Stimulated activated CD4-positive, alpha-beta T cell treated with anti-CD3 and anti-CD28 coated beads, Interleukin-2, amount 100 ng/mL, for 48 hours (primary cell): ENCODE data around the gene TP53AIP1.

Source experiments
- DNase-seq, 2 donors: peaks; one replicate each; pipeline ENCODE4 v3.0.0-alpha.2; 2020

The TP53AIP1 gene

GRCh38 chr11:128904656-128905344, 37.9 kb downstream of the TP53AIP1 start:
- no peak for DNase-seq

DNA sequence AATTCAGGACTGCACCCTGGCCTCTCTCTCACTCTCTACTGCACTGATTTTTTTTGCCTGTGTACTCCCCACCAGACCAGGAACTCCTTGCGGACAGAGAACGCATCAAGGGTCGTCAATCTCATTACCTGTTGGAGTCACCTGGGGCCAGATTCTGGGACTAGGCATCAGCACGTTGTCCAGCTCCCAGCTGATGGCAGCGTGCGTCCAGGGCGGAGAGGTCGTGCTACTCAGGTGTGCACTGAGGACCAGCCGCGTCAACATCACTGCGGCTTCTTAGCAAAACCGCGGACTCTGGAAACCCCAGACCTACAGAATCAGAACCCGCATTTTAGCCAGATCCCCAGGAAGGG, 38.4 kb downstream of the TP53AIP1 start:
- no peak for DNase-seq

DNA sequence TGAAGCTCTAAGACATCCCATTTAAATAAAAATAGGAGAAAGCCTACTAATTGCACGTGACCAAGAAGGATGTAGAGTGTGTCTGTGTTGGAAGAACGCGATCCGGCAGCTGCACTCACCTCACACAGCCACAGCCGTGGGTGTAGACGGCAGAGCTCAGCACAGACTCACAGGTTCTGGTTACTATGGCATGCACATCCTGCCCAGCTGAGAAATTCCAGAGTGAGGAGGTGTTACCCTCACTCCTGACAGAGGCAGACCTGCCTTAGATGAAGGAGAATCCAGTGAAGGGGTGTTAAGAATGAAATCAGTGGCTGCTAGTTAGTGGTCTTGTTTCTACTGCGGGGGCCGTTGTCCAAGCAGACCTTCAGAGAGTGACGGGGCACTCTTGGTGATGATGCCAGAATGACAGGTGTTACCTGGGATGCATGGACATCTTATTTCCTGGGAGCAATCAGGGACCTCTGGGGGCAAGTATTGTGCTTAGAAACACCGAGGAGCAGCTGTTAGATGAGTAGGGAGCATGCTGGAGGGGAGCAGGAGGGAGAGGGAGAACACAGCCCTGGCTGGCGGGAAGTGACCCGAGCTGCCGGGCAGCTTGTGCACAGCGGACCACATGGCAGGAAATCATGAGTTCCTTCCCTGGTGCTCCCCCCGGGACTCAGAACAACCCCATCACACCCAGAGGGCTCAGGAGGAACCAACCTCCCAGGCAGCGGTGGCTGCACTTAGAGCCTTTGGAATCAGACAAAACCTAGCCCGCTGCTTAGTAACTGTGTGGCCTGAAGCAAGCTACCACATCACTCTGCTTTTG, 39.2 kb downstream of the TP53AIP1 start:
- no peak for DNase-seq

DNA sequence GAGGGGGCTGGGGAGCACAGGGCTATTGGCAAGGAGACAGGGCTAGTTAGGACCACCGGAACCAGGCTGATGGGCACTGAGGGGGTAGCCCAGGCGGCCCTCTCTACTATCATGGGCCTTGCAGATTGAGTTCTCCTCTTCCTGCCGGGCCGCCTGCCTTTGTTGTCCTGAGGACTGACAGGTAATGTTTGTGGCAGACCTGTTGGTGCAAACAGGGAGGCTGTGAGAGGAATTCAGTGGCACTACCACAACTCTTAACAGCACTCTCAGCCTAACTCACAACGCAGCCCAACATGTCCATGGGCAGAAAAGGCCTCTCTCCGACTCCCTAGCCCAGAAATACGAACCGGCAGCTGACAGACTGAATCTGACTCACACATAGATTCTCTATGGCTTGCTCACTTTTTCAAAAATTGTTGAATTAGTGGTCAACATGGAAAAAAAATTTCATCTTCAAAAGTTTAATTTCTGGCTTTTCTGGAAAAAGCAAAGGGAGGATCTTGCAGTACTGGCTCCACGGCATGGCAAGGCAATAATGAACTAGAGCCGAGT, 40.1 kb downstream of the TP53AIP1 start:
- DNase-seq: no peak

DNA sequence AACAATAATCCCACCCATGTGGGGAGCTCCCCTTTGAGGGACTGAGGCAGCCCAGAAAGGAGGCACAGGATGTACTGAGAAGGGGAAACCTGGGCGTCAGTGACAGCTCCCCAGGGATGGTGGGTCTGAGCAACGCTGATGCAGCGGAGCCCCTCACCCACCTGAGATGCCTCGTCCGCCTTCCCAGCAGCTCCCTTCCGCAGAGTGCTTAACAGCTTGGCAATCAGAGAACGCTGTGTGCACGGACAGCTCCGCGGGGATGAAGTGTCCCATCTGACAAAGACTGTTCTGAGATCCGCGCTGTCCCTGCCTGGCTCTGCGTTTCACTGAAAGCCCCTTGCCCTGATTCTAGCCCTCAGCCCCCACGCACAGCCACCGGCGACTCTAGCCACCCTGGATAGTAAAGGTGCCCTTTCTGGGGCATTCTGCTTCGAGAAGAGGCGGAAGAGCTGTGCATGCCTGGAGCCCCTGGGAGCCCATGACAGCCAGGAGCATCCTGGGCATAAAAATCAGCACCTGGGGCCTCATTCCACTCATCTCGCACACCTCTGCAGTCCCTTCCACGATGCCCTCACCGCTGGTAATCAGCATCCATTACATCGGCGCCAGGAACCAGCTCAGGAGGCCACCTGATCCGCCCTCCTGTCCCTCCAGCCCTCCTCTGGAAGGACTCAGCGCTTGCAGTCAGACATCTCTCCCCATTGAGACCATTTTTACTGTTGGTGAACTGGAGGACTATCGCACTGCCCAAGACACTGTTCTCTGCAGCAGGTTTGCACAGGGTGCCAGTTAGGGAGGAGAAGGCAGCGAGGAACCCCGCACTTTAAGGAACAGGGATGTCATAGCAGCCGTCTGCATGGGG, 40.8 kb downstream of the TP53AIP1 start:
- no peak for DNase-seq

- DNase-seq: no peak
These were observed 42.2 kb downstream of the TP53AIP1 start for GRCh38 chr11:128900468-128900867.

- DNase-seq: no peak
These were observed 43.9 kb downstream of the TP53AIP1 start for GRCh38 chr11:128898580-128899344.

- no peak for DNase-seq
These were observed 44.8 kb downstream of the TP53AIP1 start for GRCh38 chr11:128897826-128898225.

DNA sequence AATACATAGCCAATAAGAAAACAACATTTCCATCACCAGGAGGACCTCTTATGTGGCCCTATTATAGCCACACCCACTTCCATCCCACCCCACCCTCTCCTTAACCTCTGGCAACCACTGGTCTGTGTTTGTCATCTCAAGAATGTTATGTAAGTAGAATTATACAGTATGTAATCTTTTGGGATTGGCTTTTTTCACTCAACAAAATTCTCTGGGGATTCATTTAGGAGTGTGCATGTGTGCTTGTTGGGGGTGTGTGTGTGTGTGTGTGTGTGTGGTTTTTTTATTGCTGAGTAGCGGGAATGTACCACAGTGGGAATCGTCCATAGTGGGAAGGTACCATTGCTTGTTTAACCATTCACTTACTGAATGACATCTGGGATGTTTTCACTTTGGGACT, 46.3 kb downstream of the TP53AIP1 start:
- DNase-seq: no peak

- no peak for DNase-seq
These were observed 47.1 kb downstream of the TP53AIP1 start for GRCh38 chr11:128895526-128895925.

DNA sequence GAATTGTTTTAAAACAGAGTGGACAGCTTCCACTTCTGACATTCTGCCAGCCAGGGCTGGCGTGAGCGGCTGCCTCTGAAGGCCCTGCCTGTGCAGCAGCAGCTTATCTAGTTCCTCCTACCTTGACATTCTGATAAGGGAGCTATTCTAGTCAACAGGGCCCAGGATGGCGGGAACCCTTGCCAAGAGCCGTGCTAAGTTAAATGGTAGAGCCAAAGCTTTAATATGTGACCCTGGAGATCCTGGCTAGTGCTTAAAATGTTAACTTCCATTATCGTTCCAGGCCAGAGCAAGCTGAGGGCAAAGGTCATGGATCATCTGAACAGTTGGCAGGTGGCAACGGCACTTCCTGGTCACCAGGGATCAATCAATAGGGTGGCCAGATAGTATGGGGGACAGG, 48.0 kb downstream of the TP53AIP1 start:
- no peak for DNase-seq

- DNase-seq: no peak
These were observed 48.4 kb downstream of the TP53AIP1 start for GRCh38 chr11:128894286-128894681.

DNA sequence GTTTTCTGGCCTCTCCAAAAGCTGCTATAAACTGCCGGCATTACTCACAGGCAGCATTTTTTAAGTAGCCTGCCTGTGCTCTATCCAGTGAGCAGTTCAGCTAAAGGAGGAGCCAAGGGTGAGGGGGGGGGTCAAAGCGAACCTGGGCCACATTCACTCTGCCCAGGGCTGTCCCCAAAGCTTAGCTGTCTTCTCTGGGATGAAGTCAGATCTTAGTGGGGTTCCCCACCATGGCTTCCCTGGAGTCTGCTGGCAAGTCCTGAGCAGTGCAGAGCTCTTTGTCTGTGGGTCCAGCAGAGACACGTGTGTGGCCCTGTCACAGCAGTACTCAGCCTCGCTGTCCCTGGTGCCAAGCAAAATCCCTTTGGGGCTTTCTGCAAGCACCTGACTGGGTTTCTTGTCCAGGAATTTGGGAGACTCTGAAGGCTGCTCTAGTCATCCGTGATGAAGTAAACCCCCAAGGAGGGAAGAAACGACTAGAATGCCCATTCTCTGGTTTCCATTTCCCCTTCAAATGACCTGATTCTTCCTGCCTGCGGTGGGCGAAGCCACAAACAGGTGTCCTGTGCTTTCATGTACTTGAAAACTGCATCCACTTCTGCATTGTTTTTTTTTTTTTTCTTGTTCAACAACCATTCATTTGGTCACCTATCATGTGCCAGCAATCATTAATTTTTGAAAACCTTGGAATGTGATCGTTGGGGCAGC, 48.9 kb downstream of the TP53AIP1 start:
- no peak for DNase-seq

DNA sequence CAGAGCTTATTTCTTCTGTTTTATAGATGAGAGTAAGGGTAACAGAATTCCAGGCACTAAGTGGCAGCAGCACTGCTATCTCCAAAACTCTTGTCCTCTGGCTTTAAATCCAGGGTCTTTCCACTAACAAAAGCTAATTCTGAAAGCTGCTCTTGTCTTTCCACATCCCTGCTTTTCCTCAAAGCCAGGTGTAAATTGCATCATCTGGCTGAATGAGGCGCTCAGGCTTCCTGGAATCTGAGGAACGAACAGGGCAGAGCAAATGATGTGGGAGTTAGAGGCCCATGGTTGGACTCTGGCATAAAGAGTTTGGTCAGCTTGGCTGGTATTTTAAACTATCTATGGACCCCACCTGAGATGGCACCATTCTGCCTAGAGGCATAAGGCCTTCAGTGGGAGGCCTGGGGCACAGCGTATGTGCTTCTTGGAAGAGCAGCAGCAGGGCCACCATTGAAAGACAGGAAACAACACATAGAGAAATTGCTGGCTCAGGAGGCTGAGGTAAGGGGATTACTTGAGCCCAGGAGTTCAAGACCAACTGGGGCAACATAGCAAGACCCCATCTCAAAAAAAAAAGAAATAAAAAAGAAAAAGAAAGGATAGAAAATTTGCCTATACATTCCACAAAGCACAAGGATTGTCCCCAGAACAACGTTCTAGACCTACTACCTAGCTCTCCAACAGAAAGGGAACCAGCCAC, 49.7 kb downstream of the TP53AIP1 start:
- DNase-seq: no peak

GRCh38 chr11:128891913-128892398, 50.7 kb downstream of the TP53AIP1 start:
- no peak for DNase-seq

GRCh38 chr11:128890543-128891368, 51.9 kb downstream of the TP53AIP1 start, which contains the start of gene KCNJ5:
TSS of gene KCNJ5 (plus strand) at chr11:128891356. CDS start at chr11:128911274, 19,918 bp downstream.
- no peak for DNase-seq

GRCh38 chr11:128890216-128890542, 52.5 kb downstream of the TP53AIP1 start:
- DNase-seq: no peak

GRCh38 chr11:128889657-128890213, 52.9 kb downstream of the TP53AIP1 start:
- DNase-seq: no peak
